GM23338 (cell line): Measurements from ENCODE around the gene NSF. TPM values are rescaled to one million over a fixed set of nuclear protein-coding genes. Genes with fewer than 3 reads are reported as not detected.

ENCODE experiments used
- ATAC-seq: fragments of 200-7000 bp; cut with Tn5 transposase; 3 replicates; pipeline ENCODE4 v1.9.1; 2020
- DNase-seq: peaks from one replicate; pipeline ENCODE4 v3.0.0-alpha.2; 2015; ENCODE audit warnings: low spot score
- H2AFZ ChIP-seq: fragments of 200-600 bp; sonication (generic); 2 replicates; pipeline ENCODE4 v1.8.0; 2016; ENCODE audit warnings: antibody characterized with exemption, mild to moderate bottlenecking, moderate library complexity
- H3F3A ChIP-seq: fragments of 200-600 bp; sonication (generic); replicated peaks from 2 replicates; pipeline ENCODE4 v1.8.0; 2017; ENCODE audit warnings: antibody characterized with exemption, mixed run types, low read depth
- H3K27ac ChIP-seq: fragments of 200-600 bp; sonication (generic); 2 replicates; pipeline ENCODE4 v1.6.1; 2016; ENCODE audit warnings: low read depth
- H3K27me3 ChIP-seq: fragments of 200-600 bp; sonication (generic); 2 replicates; pipeline ENCODE4 v1.8.0; 2016; ENCODE audit warnings: mild to moderate bottlenecking, mixed run types, moderate library complexity; ENCODE audit not compliant: insufficient read depth
- H3K36me3 ChIP-seq: fragments of 200-600 bp; sonication (generic); 2 replicates; pipeline ENCODE4 v1.8.0; 2016; ENCODE audit warnings: mild to moderate bottlenecking; ENCODE audit not compliant: insufficient read depth
- H3K4me1 ChIP-seq: fragments of 200-600 bp; sonication (generic); 2 replicates; pipeline ENCODE4 v1.8.0; 2016; ENCODE audit warnings: mild to moderate bottlenecking, moderate library complexity; ENCODE audit not compliant: insufficient read depth
- H3K4me2 ChIP-seq: fragments of 200-600 bp; sonication (generic); 2 replicates; pipeline ENCODE4 v1.7.1; 2017; ENCODE audit warnings: mixed run types
- H3K4me3 ChIP-seq: fragments of 200-600 bp; sonication (generic); 2 replicates; pipeline ENCODE4 v1.6.1; 2016; ENCODE audit warnings: mixed run types
- H3K79me2 ChIP-seq: fragments of 200-600 bp; sonication (generic); replicated peaks from 2 replicates; pipeline ENCODE4 v1.8.0; 2017; ENCODE audit warnings: mild to moderate bottlenecking; ENCODE audit not compliant: insufficient read depth
- H3K9me2 ChIP-seq: fragments of 200-600 bp; sonication (generic); 2 replicates; pipeline ENCODE4 v1.8.0; 2017; ENCODE audit not compliant: insufficient read depth
- H4K20me1 ChIP-seq: fragments of 200-600 bp; sonication (generic); replicated peaks from 2 replicates; pipeline ENCODE4 v1.8.0; 2017; ENCODE audit warnings: mild to moderate bottlenecking; ENCODE audit not compliant: insufficient read depth
- H3K27ac Mint-ChIP-seq: 2 replicates; pipeline ENCODE4 v1.8.0; 2020; ENCODE audit warnings: inconsistent platforms, mild to moderate bottlenecking, moderate library complexity, mixed read lengths
- H3K27me3 Mint-ChIP-seq: 3 replicates; pipeline ENCODE4 v1.8.0; 2022; ENCODE audit warnings: low read depth, mild to moderate bottlenecking, moderate library complexity, mixed read lengths, inconsistent platforms; ENCODE audit not compliant: insufficient read depth, poor library complexity
- H3K36me3 Mint-ChIP-seq: 3 replicates; pipeline ENCODE4 v1.8.0; 2021; ENCODE audit warnings: low read depth, mild to moderate bottlenecking, inconsistent platforms, moderate library complexity, mixed read lengths
- H3K4me1 Mint-ChIP-seq: 3 replicates; pipeline ENCODE4 v1.8.0; 2020; ENCODE audit warnings: mild to moderate bottlenecking, inconsistent platforms, mixed read lengths
- H3K4me3 Mint-ChIP-seq: 3 replicates; pipeline ENCODE4 v1.8.0; 2021; ENCODE audit warnings: moderate library complexity, mild to moderate bottlenecking, inconsistent platforms, mixed read lengths
- H3K9me3 Mint-ChIP-seq: 3 replicates; pipeline ENCODE4 v1.8.0; 2020; ENCODE audit warnings: moderate library complexity, mild to moderate bottlenecking, inconsistent platforms, mixed read lengths
- CREB1 ChIP-seq: fragments of 250-450 bp; sonication (Bioruptor Pico); IDR thresholded peaks from 2 replicates; pipeline ENCODE4 v1.5.0; 2020; ENCODE audit warnings: low read depth, mild to moderate bottlenecking, moderate library complexity
- CTCF ChIP-seq, 2 experiments: fragments of 200-600 bp in 1 of 2; sonication (generic) in 1 of 2; conservative IDR thresholded peaks; 2 replicates each; pipeline versions ENCODE4 v1.5.1 to v1.6.1; 2016 to 2017; ENCODE audit warnings: antibody characterized with exemption in 2 of 2, low read depth in 2 of 2, mild to moderate bottlenecking in 2 of 2, moderate library complexity in 1 of 2
- ETS1 ChIP-seq: IDR thresholded peaks from 2 replicates; pipeline ENCODE4 v1.6.1; 2016; ENCODE audit warnings: antibody characterized with exemption
- EZH2 ChIP-seq: fragments of 200-600 bp; sonication (generic); IDR thresholded peaks from one replicate; pipeline ENCODE4 v1.8.0; 2017; ENCODE audit warnings: antibody characterized with exemption, mild to moderate bottlenecking, low read depth; ENCODE audit not compliant: unreplicated experiment
- EZH2phosphoT487 ChIP-seq: fragments of 200-600 bp; sonication (generic); IDR thresholded peaks from one replicate; pipeline ENCODE4 v1.8.1; 2018; ENCODE audit warnings: antibody characterized with exemption; ENCODE audit not compliant: unreplicated experiment
- JUNB ChIP-seq: IDR thresholded peaks from one replicate; pipeline ENCODE4 v1.6.1; 2016; ENCODE audit warnings: antibody characterized with exemption; ENCODE audit not compliant: unreplicated experiment
- NANOG ChIP-seq: IDR thresholded peaks from 2 replicates; pipeline ENCODE4 v1.6.1; 2016; ENCODE audit warnings: antibody characterized with exemption, borderline replicate concordance
- POLR2AphosphoS5 ChIP-seq: IDR thresholded peaks from 2 replicates; pipeline ENCODE4 v1.6.1; 2016; ENCODE audit warnings: antibody characterized with exemption, low read depth
- REST ChIP-seq: IDR thresholded peaks from one replicate; pipeline ENCODE4 v1.6.1; 2018; ENCODE audit warnings: antibody characterized with exemption; ENCODE audit not compliant: unreplicated experiment
- STAT1 ChIP-seq: IDR thresholded peaks from one replicate; pipeline ENCODE4 v1.6.1; 2016; ENCODE audit warnings: antibody characterized with exemption; ENCODE audit not compliant: unreplicated experiment
- ZNF114 ChIP-seq: fragments of 250-450 bp; sonication (Bioruptor Pico); IDR thresholded peaks from 2 replicates; pipeline ENCODE4 v1.5.0; 2020; ENCODE audit warnings: mild to moderate bottlenecking, moderate library complexity
- ZNF331 ChIP-seq: fragments of 250-450 bp; sonication (Bioruptor Pico); IDR thresholded peaks from 2 replicates; pipeline ENCODE4 v1.5.0; 2020; ENCODE audit warnings: low read depth, mild to moderate bottlenecking, moderate library complexity
- ZNF462 ChIP-seq: fragments of 250-450 bp; sonication (Bioruptor Pico); IDR thresholded peaks from 2 replicates; pipeline ENCODE4 v1.5.0; 2020; ENCODE audit warnings: mild to moderate bottlenecking, moderate library complexity
- polyA plus RNA-seq: library from polyadenylated mRNA; unstranded; fragments of >200 nt; fragmentation: Nextera tagmentation; extraction: Ambion mirVana; gene quantifications from 2 replicates; pipeline ENCODE4 v1.2.1, GENCODE V29; 2016
- total RNA-seq: library from RNA; depleted of rRNA; stranded (reverse); fragments of >200 nt; shearing (Covaris generic); gene quantifications from 2 replicates; pipeline ENCODE4 v1.2.3, GENCODE V29; 2014

The NSF gene
- total and polyA plus RNA-seq, 2 experiments from 2014 or later, result 12.5 to 26.5 TPM

GRCh38 chr17:46770439-46770817 is 180.0 kb downstream of the NSF start:
- H3K27ac Mint-ChIP-seq, result no peak overlapping the region
- peaks cover 10% of the 10 kb centered on the region; the same call in 2 of the 3 replicates for H3K36me3 Mint-ChIP-seq
- H3K27ac ChIP-seq, result no peak overlapping the region
- TF ChIP-seq EZH2, result no peak
- no peak for TF ChIP-seq CREB1 (CRISPR knock-in tag)
- no peak for TF ChIP-seq ETS1
- no peak for TF ChIP-seq CTCF (conservative IDR thresholded peaks at IDR 0.05; ENCODE audit: low read depth in 2 of 2)
- TF ChIP-seq STAT1, result no peak
- no peak for TF ChIP-seq JUNB
- no peak for TF ChIP-seq REST
- TF ChIP-seq POLR2AphosphoS5, result no peak
- no peak for TF ChIP-seq ZNF331
- TF ChIP-seq EZH2phosphoT487, result no peak
- no peak for TF ChIP-seq ZNF114 (CRISPR knock-in tag)
- no peak for TF ChIP-seq NANOG
- TF ChIP-seq ZNF462 (CRISPR knock-in tag), result no peak
- H3K9me3 Mint-ChIP-seq, result peaks cover 6% of the 10 kb centered on the region; the same call in 2 of the 3 replicates
- H3F3A ChIP-seq, result 0 out of 2 replicates have a peak, but pooled peaks cover 8% of the 10 kb centered on the region
- no peaks in the 10 kb centered on the region for H3K79me2 ChIP-seq
- peaks cover 83% of the 10 kb centered on the region for H3K27me3 Mint-ChIP-seq
- ATAC-seq, result no peak
- peak; percentile 21 for DNase-seq
- peak overlapping the region; percentile 88 for H3K4me2 ChIP-seq
- peak overlapping the region; percentile 61 for H3K4me3 ChIP-seq
- peaks cover 35% of the 10 kb centered on the region for H3K4me1 Mint-ChIP-seq
- H3K9me2 ChIP-seq, result no peaks in the 10 kb centered on the region
- no peaks in the 10 kb centered on the region for H3K36me3 ChIP-seq
- peaks cover 68% of the 10 kb centered on the region for H3K27me3 ChIP-seq
- peaks cover 12% of the 10 kb centered on the region for H4K20me1 ChIP-seq
- peak overlapping the region; percentile 89 for H2AFZ ChIP-seq
- peaks cover 25% of the 10 kb centered on the region for H3K4me1 ChIP-seq
- peak overlapping the region; percentile 66 for H3K4me3 Mint-ChIP-seq
